Astrocyte of the cerebellum (primary cell): ENCODE data around the gene VAMP8.
"Not testable (repeated sequence)": the region's sequence is repeated elsewhere in the genome, so short reads cannot be mapped to it uniquely, and the experiment has no call there.

Experiments
- DNase-seq: peaks from one replicate; pipeline ENCODE4 v3.0.0-alpha.2; 2011; ENCODE audit warnings: low read depth
- H3K4me3 ChIP-seq: 2 replicates; pipeline ENCODE4 v1.5.1; 2011; ENCODE audit warnings: mild to moderate bottlenecking, low read depth, low read length, moderate library complexity
- in situ Hi-C: cut with HindIII; loops from 2 replicates; pipeline ENCODE4 v1.10.0; 2017; ENCODE audit warnings: low sequenced_read_pairs
- TF ChIP-seq, protein P1 (sequence below): IDR thresholded peaks from 2 replicates; pipeline ENCODE4 v1.5.1; 2012; ENCODE audit warnings: low read length, low read depth, moderate library complexity, mild to moderate bottlenecking; ENCODE audit errors: missing control alignments

Gene VAMP8

DNA sequence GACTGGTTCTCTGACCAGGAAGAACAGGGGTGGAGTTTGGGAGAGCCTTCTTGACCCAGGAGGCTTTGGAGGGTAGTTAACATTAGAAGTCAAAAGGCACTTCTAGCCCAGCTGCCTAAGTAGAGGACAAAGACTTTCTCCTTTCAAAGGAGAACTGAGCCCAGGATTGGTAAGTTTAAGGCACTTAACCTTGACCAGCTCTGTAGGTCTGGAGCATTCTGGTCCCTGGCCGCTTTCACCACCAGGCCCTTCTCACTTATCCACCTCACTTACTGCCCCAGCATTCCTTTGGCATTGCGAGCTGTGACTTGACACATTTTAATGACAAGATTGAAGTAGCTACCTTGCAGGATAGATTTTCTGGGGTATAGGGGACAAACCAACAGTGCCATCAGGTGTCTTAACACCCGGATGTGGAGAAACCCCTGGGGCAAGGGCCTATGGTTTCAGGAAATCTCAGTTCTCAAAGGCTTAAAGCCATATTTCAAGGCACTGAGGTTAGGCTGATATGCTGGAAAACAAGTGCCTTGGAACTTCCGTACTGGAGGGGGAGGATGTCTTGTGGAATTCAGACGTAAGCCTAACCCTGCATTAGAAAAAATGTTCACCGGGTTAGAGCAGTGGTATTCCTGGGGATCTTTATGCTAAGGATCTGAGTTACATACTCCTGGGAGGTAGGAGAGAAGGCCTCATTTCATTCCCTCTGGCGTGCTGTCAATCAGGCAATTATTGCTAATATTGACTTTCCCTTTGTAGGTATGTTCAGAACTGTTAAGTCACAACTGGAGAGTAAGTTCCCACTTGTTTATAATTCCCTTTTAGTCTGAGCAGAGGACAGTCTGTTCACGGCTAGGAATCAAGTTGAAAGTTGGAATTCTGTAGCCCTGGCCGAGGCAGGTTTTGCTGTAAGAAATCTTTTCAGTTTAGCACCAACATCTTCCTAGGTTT, 30.2 kb downstream of the VAMP8 start:
- no peak for DNase-seq
- in situ Hi-C loops = no loop called here
- H3K4me3 ChIP-seq = no peak overlapping the region
- TF ChIP-seq, protein P1, sequence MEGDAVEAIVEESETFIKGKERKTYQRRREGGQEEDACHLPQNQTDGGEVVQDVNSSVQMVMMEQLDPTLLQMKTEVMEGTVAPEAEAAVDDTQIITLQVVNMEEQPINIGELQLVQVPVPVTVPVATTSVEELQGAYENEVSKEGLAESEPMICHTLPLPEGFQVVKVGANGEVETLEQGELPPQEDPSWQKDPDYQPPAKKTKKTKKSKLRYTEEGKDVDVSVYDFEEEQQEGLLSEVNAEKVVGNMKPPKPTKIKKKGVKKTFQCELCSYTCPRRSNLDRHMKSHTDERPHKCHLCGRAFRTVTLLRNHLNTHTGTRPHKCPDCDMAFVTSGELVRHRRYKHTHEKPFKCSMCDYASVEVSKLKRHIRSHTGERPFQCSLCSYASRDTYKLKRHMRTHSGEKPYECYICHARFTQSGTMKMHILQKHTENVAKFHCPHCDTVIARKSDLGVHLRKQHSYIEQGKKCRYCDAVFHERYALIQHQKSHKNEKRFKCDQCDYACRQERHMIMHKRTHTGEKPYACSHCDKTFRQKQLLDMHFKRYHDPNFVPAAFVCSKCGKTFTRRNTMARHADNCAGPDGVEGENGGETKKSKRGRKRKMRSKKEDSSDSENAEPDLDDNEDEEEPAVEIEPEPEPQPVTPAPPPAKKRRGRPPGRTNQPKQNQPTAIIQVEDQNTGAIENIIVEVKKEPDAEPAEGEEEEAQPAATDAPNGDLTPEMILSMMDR = no peak

GRCh38 chr2:85611217-85611704, 33.9 kb downstream of the VAMP8 start:
- no peak for DNase-seq
- in situ Hi-C loops = no loop called here
- TF ChIP-seq, protein P1 = no peak
- peak overlapping the region; percentile 62 for H3K4me3 ChIP-seq

DNA sequence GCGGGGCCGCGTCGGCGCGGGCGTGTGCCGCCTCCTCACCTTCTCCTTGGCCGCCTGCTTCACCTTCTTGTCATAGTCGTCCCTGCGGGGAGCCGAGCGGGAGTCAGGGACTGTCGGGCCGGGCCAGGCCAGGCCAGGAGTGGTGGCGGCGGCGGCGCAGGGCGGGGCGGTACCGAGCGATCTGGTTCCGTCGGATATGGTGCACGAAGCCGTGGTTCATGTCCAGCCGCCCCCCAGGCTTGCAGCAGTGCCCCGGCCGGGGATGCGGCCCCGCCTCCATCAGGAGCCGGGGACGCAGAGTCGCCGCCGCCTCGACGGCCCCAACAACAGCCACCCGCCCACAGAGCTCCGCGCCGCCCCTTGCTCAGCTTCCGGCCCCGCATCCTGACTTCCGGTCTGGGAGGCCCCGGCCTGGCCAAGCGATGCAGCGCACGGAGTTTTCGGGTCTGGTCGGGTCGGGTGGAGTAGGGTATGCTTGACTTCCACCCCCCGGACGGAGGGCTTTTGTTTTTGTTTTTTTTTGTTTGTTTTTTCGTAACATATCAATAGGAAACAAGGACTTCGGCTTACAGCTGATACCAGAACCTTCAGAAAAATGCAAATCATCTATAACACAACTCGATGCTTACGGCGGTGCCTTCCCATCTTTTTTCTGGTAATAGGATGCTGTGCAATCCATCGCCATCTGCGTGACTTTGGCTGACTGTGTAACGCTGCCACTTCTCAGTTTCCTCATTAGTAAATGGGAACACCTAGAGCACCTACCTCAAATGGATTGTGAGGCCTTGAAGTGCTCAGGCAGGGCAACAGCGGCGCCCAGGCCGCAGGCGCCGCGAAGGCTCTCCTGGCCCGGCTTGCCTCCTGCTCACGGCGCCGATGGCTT, 34.6 kb downstream of the VAMP8 start, which contains the start of gene C2orf68:
C2orf68 (minus strand) TSS at position 362 of the 883 bp plus-strand sequence; CDS start at position 280, 82 bp downstream.
- peak within 1 kb of the TSS; percentile 62 for H3K4me3 ChIP-seq
- in situ Hi-C loops = no loop called here
- TF ChIP-seq, protein P1 = no peak
- peak; percentile 57 for DNase-seq

DNA sequence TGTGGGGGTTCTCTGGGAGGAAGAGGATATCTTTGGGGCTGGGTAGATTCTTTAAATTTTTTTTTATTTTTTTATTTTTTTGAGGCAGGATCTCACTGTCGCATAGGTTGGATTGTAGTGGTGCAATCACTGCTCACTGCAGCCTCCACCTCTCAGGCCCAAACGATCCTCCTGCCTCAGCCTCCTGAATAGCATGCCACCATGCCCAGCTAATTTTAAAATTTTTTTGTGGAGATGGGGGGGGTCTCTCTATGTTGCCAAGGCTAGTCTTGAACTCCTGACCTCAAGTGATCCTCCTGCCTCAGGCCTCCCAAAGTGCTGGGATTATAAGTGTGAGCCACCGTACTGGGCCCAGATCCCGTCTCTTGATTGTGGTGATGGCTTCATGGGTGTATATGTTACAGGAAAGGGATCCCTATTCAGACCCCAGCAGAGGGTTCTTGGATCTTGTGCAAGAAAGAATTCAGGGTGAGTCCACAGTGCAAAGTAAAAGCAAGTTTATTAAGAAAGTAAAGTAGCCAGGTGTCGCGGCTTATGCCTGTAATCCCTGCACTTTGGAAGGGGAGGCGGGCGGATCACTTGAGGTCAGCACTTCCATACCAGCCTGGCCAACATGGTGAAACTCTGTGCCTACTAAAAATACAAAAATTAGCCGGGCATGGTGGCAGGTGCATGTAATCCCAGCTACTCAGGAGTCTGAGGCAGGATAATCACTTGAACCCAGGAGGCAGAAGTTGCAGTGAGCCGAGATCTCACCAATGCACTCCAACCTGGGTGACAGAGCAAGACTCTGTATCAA, 36.5 kb downstream of the VAMP8 start:
- DNase-seq = no peak
- TF ChIP-seq, protein P1 = no peak
- in situ Hi-C loops = no loop called here
- H3K4me3 ChIP-seq = no peak overlapping the region

DNA sequence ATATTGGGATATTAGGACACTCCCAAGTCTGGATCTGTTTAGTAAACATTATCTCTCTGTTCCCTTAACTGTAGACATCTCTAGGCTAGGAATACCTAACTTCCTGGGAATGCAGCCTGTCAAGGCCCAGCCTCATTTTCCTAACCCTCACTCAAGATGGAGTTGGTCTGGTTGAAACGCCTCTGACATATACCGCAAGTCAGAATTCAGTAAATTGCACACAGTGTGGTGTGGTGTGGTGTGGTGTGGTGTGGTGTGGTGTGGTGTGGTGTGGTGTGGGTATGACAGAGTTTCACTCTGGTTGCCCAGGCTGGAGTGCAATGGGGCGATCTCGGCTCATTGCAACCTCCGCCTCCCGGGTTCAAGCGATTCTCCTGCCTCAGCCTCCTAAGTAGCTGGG, 37.4 kb downstream of the VAMP8 start:
- in situ Hi-C loops, DNase-seq, H3K4me3 ChIP-seq: not testable (repeated sequence)

DNA sequence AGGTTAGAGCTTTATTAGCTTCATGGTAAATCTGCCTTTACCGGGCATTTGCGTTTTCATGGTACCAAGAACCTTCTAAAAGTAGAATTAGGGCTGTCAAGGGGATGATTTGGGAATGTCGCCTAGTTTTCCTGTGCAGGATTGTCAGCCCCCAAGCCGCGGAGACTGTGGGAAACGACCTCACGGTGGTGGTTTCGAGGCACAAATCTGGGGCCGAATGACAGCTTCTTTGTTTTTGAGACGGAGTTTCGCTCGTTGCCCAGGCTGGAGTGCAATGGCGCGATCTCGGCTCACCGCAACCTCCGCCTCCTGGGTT, 38.0 kb downstream of the VAMP8 start:
- no peak overlapping the region for H3K4me3 ChIP-seq
- in situ Hi-C loops = no loop called here
- no peak for DNase-seq
- TF ChIP-seq, protein P1 = no peak

DNA sequence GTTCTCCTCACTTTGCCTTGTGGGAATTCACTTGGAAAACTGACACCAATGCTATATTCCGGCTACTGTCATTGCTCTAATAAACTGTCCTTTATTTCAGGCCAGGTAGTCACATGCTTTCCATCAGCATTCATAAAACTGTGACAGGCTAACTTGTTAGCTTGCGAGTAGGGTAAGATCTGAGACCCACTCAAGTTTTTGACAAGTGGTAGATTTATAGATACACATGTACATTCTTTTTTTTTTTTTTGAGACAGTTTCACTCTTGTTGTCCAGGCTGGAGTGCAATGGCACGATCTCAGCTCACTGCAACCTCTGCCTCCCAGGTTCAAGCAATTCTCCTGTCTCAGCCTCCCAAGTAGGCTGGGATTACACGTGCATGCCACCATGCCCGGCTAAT, 40.3 kb downstream of the VAMP8 start:
- H3K4me3 ChIP-seq, DNase-seq, in situ Hi-C loops: not testable (repeated sequence)
